HepG2 (cell line): ENCODE measurements around the gene GDF15.

Source experiments
- POLR2A ChIP-seq, 2 experiments: IDR thresholded peaks; 2 replicates each; pipeline ENCODE4 v1.6.1; 2011; ENCODE audit warnings: low read depth in 2 of 2, low read length in 2 of 2, mild to moderate bottlenecking in 1 of 2, moderate library complexity in 1 of 2; ENCODE audit not compliant: insufficient read depth in 1 of 2
- SKIL ChIP-seq: sonication (generic); formaldehyde crosslinking; IDR thresholded peaks from 2 replicates; pipeline ENCODE4 v1.8.0; 2022; ENCODE audit warnings: missing genetic modification reagents, mild to moderate bottlenecking, moderate library complexity, borderline replicate concordance

GRCh38 chr19:18340990-18341868, 44.7 kb upstream of the GDF15 start:
- TF ChIP-seq POLR2A (IDR thresholded peaks at IDR 0.05; ENCODE audit: insufficient read depth in 1 of 2, low read depth in 2 of 2, low read length in 2 of 2) (peak; percentile 58 to 70), SKIL (CRISPR knock-in tag) (0 out of 2 replicates have a peak, but pooled peaks have one; percentile 41)
